ENCODE measurements around the gene CBLN1. TPM values are rescaled to one million over a fixed set of nuclear protein-coding genes. Genes with fewer than 3 reads are reported as not detected.

The CBLN1 gene
- total and polyA plus RNA-seq, 9 of the 15 experiments (the other 6 are each of a cell fraction or from before 2014, with no cell fraction given) = not detected

DNA sequence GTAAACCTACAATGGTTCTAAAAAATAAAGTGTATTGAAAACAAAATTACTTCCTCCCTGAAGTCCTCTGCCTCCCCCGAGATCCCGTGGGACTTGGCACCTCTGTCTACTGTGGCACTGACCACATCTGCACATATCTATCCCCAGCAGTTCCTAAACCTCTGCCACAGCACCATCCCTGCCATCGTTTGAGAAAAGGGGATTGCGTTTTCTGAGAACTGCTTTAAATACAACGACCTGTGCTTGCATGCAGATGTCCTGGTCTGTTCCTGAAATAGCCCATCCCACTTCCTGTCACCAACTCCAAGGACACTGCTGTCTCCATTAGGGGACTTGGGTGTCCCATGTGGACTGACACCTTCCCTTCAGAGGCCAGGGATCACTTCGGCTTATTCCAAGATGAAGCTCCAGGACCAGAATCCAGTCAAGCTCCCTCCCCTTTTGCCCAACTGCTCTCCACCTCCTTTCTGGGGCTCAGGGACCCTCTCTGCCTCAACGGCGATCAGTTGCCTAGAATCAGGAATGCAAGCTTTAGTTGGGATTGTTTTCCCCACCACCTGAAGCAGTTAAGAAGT lies 20.6 kb downstream of the CBLN1 start (continued):
- TF ChIP-seq, protein P1, sequence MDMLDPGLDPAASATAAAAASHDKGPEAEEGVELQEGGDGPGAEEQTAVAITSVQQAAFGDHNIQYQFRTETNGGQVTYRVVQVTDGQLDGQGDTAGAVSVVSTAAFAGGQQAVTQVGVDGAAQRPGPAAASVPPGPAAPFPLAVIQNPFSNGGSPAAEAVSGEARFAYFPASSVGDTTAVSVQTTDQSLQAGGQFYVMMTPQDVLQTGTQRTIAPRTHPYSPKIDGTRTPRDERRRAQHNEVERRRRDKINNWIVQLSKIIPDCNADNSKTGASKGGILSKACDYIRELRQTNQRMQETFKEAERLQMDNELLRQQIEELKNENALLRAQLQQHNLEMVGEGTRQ (CRISPR knock-in tag; IDR thresholded peaks at IDR 0.05) = no peak

DNA sequence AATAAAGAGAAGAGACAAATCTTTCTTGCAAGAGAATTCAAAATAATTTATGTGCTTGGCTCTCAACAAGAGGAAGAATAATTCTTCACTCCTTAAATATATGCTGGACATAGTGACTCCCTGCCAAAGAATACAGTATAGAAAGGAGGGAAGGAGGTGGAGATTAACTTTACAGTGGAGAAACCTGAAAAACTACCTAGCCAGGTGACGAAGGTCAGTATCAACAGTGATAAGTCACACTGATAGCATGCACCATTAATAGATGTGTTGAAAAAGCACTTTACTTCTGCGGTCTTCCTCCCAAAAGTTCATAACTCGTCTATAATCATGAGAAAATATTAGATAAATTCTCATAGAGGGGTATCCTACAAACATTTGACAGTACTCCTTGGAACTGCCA lies 21.4 kb downstream of the CBLN1 start:
- no peak for TF ChIP-seq CREM (IDR thresholded peaks at IDR 0.05; ENCODE audit: low read depth)
- TF ChIP-seq NR2F6 (CRISPR knock-in tag; IDR thresholded peaks at IDR 0.05) = no peak
- no peak for TF ChIP-seq MCM3 (IDR thresholded peaks at IDR 0.05)
- no peak overlapping the region for H3K4me3 ChIP-seq
- no peaks in the 10 kb centered on the region for H3K9me1 ChIP-seq (ENCODE audit: control insufficient read depth, insufficient read depth, low read length)
- no peak overlapping the region for H2AFZ ChIP-seq (ENCODE audit: low read depth, low read length)
- no TSS peak for BruUV-seq (replicated peaks)
- H4K20me1 ChIP-seq (replicated peaks; ENCODE audit: control insufficient read depth, insufficient read depth, low read length) = no peaks in the 10 kb centered on the region
- no peak for FAIRE-seq
- no peaks in the 10 kb centered on the region for H3K9me3 ChIP-seq (replicated peaks; ENCODE audit: control insufficient read depth, insufficient read depth, low read depth, low read length)
- no peaks in the 10 kb centered on the region for H3K79me2 ChIP-seq (ENCODE audit: control insufficient read depth, insufficient read depth, low read length)
- 3% methylated on average over 3 of the region's 3 CpGs for WGBS (ENCODE audit: insufficient coverage, low coverage, missing lambda C conversion rate)
- H3K27me3 ChIP-seq (ENCODE audit: control insufficient read depth in 2 of 2, insufficient read depth in 2 of 2, low read length in 2 of 2) = no peaks in the 10 kb centered on the region
- CTCF ChIA-PET (ENCODE audit: low intra/inter-chr PET ratio) = no interaction called here
- no peak overlapping the region for H3K4me2 ChIP-seq (ENCODE audit: insufficient read depth, low read length)
- H3K9ac ChIP-seq (ENCODE audit: insufficient read depth in 1 of 2, low read depth in 2 of 2, low read length in 2 of 2) = no peak overlapping the region
- POLR2A ChIA-PET = no interaction called here
- H3K4me1 ChIP-seq (replicated peaks in 1 of 2; ENCODE audit: control insufficient read depth in 2 of 2, insufficient read depth in 2 of 2, low read length in 2 of 2) = no peaks in the 10 kb centered on the region
- ATAC-seq = no peak
- no peak overlapping the region for H3K27ac ChIP-seq (ENCODE audit: extremely low read depth, low read depth, low read length)
- intact Hi-C loops (cut with micrococcal nuclease) = no loop called here
- H3K36me3 ChIP-seq (ENCODE audit: control insufficient read depth, insufficient read depth, low read length) = no peaks in the 10 kb centered on the region
- in situ Hi-C loops (cut with MboI) = no loop called here
- no peak for DNase-seq (ENCODE audit: extremely low read depth in 1 of 4, low spot score in 3 of 4)

DNA sequence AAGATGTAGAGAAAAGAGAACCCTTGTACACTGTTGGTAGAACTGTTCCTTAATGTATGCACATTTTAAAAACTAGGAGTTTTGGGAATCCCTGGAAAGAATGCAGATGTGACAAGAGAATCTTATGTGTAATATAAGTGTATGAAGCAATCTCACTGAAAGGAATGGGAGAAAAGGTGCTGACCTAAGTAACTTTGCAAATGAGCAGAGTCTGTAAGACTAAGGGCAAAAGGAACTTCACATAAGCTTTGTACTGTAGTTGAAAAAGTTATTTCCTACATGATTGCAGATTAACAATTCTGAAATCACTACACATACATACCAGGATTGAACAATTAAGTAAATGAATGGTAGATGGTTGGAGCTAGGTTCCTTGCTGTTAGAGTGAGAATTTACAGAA lies 22.3 kb downstream of the CBLN1 start:
- ATAC-seq = no peak
- POLR2A ChIA-PET = no interaction called here
- Histone ChIP-seq H3K36me3 (ENCODE audit: control insufficient read depth, insufficient read depth, low read length) (no peaks in the 10 kb centered on the region), H3K9me1 (ENCODE audit: control insufficient read depth, insufficient read depth, low read length) (no peaks in the 10 kb centered on the region), H3K4me1 (replicated peaks in 1 of 2; ENCODE audit: control insufficient read depth in 2 of 2, insufficient read depth in 2 of 2, low read length in 2 of 2) (no peaks in the 10 kb centered on the region), H3K27ac (ENCODE audit: extremely low read depth, low read depth, low read length) (no peak overlapping the region), H3K79me2 (ENCODE audit: control insufficient read depth, insufficient read depth, low read length) (no peaks in the 10 kb centered on the region), H2AFZ (ENCODE audit: low read depth, low read length) (no peak overlapping the region), H3K9me3 (replicated peaks; ENCODE audit: control insufficient read depth, insufficient read depth, low read depth, low read length) (no peaks in the 10 kb centered on the region), H4K20me1 (replicated peaks; ENCODE audit: control insufficient read depth, insufficient read depth, low read length) (no peaks in the 10 kb centered on the region), H3K4me2 (ENCODE audit: insufficient read depth, low read length) (no peak overlapping the region), H3K4me3 (no peak overlapping the region), H3K9ac (ENCODE audit: insufficient read depth in 1 of 2, low read depth in 2 of 2, low read length in 2 of 2) (no peak overlapping the region), H3K27me3 (ENCODE audit: control insufficient read depth in 2 of 2, insufficient read depth in 2 of 2, low read length in 2 of 2) (no peaks in the 10 kb centered on the region)
- in situ Hi-C loops (cut with MboI) = no loop called here
- no peak for TF ChIP-seq MTA1 (IDR thresholded peaks at IDR 0.05; ENCODE audit: borderline replicate concordance)
- FAIRE-seq = no peak
- DNase-seq (ENCODE audit: extremely low read depth in 1 of 4, low spot score in 3 of 4) = no peak
- CTCF ChIA-PET (ENCODE audit: low intra/inter-chr PET ratio) = no interaction called here
- BruUV-seq (replicated peaks) = no TSS peak
- intact Hi-C loops (cut with micrococcal nuclease) = no loop called here
